ENCODE measurements around the gene BSN.
"Not testable (repeated sequence)": the region's sequence is repeated elsewhere in the genome, so short reads cannot be mapped to it uniquely, and the experiment has no call there.

BSN gene

GRCh38 chr3:49683162-49683561, 128.9 kb downstream of the BSN start:
- H3K9ac ChIP-seq (ENCODE audit: low read depth, low read length), result no peak overlapping the region
- H3K9me3 ChIP-seq (ENCODE audit: control insufficient read depth, insufficient read depth, low read length), result no peaks in the 10 kb centered on the region
- H3K4me1 ChIP-seq (ENCODE audit: insufficient read depth, low read length), result no peaks in the 10 kb centered on the region
- H3K36me3 ChIP-seq (ENCODE audit: insufficient read depth, low read length), result peaks cover 20% of the 10 kb centered on the region

- H3K9ac ChIP-seq (ENCODE audit: low read depth, low read length); H3K4me1 ChIP-seq (ENCODE audit: insufficient read depth, low read length); H3K9me3 ChIP-seq (ENCODE audit: control insufficient read depth, insufficient read depth, low read length): not testable (repeated sequence)
- H3K36me3 ChIP-seq (ENCODE audit: insufficient read depth, low read length), result peaks cover 14% of the 10 kb centered on the region
Observed at GRCh38 chr3:49684453-49684852, 130.2 kb downstream of the BSN start.

GRCh38 chr3:49685103-49685502, 130.8 kb downstream of the BSN start:
- not testable (repeated sequence) for H3K9me3 ChIP-seq (ENCODE audit: control insufficient read depth, insufficient read depth, low read length); H3K36me3 ChIP-seq (ENCODE audit: insufficient read depth, low read length); H3K9ac ChIP-seq (ENCODE audit: low read depth, low read length); H3K4me1 ChIP-seq (ENCODE audit: insufficient read depth, low read length)

GRCh38 chr3:49685846-49686245, 131.6 kb downstream of the BSN start:
- H3K9me3 ChIP-seq (ENCODE audit: control insufficient read depth, insufficient read depth, low read length); H3K4me1 ChIP-seq (ENCODE audit: insufficient read depth, low read length); H3K36me3 ChIP-seq (ENCODE audit: insufficient read depth, low read length): not testable (repeated sequence)
- peak overlapping the region; percentile 11; the same call in 1 of the 2 replicates for H3K9ac ChIP-seq (ENCODE audit: low read depth, low read length)

- H3K36me3 ChIP-seq (ENCODE audit: insufficient read depth, low read length), result not testable (repeated sequence)
Observed at GRCh38 chr3:49686346-49686745, 132.1 kb downstream of the BSN start.

DNA sequence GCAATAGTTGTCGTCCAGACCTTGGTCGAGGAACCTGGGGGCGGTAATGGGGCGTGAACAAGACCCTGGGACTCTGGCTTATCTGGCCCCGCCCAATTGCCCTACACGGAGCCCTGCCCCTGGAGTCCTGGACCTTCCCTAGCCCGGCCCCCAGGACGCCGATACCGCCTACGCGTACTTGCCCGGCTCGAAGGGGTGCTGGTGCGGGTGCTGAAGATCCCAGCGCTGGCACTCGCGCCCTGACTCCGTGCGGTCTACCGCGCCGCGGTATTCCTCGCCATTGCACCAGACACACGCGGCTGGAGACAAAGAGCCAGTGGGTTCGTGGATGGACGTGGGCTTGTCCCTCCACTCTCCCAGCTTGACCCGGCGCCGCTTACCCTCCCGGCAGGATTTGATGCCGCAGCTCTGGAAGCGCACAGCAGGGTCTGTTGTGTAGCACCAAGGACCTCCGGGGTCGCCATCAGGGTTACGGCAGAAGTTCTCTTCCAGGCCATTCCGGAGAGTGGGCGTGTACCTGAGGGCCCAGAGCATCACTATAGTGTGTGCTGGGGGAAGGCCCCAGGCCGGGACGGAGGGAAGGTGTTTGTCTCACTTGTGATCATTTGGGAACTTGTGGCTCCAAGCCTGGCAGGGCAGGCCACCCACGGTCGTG, 132.6 kb downstream of the BSN start:
- H3K4me1 ChIP-seq (ENCODE audit: insufficient read depth, low read length); H3K9me3 ChIP-seq (ENCODE audit: control insufficient read depth, insufficient read depth, low read length); H3K36me3 ChIP-seq (ENCODE audit: insufficient read depth, low read length): not testable (repeated sequence)
- peak overlapping the region; percentile 51 for H3K9ac ChIP-seq (ENCODE audit: low read depth, low read length)

More at GRCh38 chr3:49686346-49686745, 132.1 kb downstream of the BSN start:
- H3K9me3 ChIP-seq (ENCODE audit: control insufficient read depth, insufficient read depth, low read length); H3K4me1 ChIP-seq (ENCODE audit: insufficient read depth, low read length): not testable (repeated sequence)
- peak overlapping the region; percentile 51; the same call in 1 of the 2 replicates for H3K9ac ChIP-seq (ENCODE audit: low read depth, low read length)

GRCh38 chr3:49687424-49687795, 133.1 kb downstream of the BSN start:
- H3K4me1 ChIP-seq (ENCODE audit: insufficient read depth, low read length); H3K9me3 ChIP-seq (ENCODE audit: control insufficient read depth, insufficient read depth, low read length); H3K36me3 ChIP-seq (ENCODE audit: insufficient read depth, low read length): not testable (repeated sequence)
- H3K9ac ChIP-seq (ENCODE audit: low read depth, low read length), result peak overlapping the region; percentile 51; the same call in 1 of the 2 replicates

DNA sequence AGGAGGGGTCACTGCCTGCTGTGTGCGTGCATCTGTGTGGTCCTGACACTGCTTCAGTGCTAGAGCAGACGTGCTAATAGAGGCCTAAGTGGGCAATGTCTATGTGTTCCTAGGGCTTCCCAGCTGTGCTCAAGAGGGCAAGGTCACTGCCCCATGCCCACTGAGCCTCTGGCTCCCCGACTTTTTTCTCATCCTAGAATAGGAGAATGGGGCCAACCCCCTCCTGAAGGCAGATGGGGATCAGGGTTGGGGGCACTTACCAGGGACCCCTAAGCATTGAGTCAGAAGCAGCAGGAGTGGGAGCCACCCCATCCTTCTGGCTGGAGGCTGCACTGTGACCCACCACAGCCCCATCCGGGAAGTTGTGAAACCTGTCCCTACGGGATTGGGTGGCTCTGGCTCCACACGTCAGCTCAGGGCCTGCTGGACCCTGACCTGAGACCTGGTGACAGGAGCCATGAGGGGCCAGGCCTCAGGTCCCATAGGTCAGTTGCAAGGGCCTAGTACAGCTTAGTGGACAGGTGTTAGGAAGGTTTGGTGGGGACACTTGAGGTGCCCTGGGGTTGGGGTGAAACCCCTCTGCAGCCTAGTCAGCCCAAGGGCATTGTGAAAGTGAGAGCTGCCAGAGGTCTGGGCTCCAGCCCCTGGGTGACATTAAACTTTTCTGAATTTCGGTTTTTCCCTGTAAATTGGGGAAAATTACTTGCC, 134.2 kb downstream of the BSN start:
- H3K9me3 ChIP-seq (ENCODE audit: control insufficient read depth, insufficient read depth, low read length); H3K36me3 ChIP-seq (ENCODE audit: insufficient read depth, low read length): not testable (repeated sequence)
- H3K9ac ChIP-seq (ENCODE audit: low read depth, low read length), result peak overlapping the region; percentile 98; the same call in 1 of the 2 replicates

DNA sequence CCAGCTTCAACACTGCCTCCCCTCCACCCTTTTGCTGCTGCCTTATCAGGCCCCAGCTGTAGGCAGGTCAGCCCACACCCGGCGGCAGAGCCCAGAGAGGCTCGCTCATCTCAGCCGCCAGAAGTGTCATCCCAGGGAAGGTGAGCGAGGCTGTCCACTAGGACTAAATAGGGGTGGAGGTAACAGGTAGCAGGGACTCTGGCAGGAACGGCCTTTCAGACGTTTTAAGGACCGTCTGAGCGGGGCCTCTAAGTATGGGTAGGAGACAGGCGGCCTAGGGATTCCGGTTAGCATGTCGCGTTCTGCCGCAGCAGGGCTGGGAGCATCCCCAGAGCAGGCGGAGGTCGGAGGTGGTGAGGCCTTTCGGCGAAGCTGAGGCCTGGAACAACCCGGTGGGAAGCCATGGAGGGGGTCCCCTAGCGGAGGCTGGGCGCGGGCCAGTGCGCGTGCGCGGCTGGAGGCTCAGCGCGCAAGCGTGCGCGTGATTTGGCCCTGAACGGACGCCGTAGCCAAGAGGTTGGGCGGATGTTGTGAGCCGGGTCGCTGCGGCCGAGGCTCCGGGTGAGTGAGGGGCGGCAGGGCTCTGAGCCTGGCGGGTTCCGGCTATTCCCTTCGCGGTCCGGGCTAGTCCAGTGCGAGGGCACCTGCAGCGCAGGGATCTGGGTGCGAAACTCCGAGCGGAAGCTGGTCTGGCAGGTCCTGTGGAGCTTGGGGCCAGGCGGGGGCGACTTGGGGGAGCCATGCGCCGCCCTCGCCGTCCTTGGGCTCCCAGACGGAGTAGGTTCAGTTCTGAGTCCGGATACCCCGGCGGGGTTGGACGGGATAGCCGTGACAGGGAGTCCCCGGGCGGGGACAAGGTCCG, 135.0 kb downstream of the BSN start, which contains the start of the genes MST1 and RNF123:
Gene MST1, minus strand, starts transcription at position 429 of the 862 bp plus-strand sequence. CDS start 783 bp downstream, outside the sequence.
Gene RNF123, plus strand, starts transcription at position 512 of the 862 bp plus-strand sequence. CDS start 1,609 bp downstream, outside the sequence.
- no peaks in the 10 kb centered on the region for H3K9me3 ChIP-seq (ENCODE audit: control insufficient read depth, insufficient read depth, low read length)
- no peaks in the 10 kb centered on the region for H3K36me3 ChIP-seq (ENCODE audit: insufficient read depth, low read length)
- H3K9ac ChIP-seq (ENCODE audit: low read depth, low read length), result peak within 1 kb of the TSS; percentile 98
- H3K4me1 ChIP-seq (ENCODE audit: insufficient read depth, low read length), result no peaks in the 10 kb centered on the region

More for the DNA sequence above, 134.2 kb downstream of the BSN start:
- H3K4me1 ChIP-seq (ENCODE audit: insufficient read depth, low read length), result not testable (repeated sequence)

- peak overlapping the region; percentile 98 for H3K9ac ChIP-seq (ENCODE audit: low read depth, low read length)
- not testable (repeated sequence) for H3K4me1 ChIP-seq (ENCODE audit: insufficient read depth, low read length); H3K9me3 ChIP-seq (ENCODE audit: control insufficient read depth, insufficient read depth, low read length); H3K36me3 ChIP-seq (ENCODE audit: insufficient read depth, low read length)
Observed at GRCh38 chr3:49689908-49690624, 135.8 kb downstream of the BSN start.

DNA sequence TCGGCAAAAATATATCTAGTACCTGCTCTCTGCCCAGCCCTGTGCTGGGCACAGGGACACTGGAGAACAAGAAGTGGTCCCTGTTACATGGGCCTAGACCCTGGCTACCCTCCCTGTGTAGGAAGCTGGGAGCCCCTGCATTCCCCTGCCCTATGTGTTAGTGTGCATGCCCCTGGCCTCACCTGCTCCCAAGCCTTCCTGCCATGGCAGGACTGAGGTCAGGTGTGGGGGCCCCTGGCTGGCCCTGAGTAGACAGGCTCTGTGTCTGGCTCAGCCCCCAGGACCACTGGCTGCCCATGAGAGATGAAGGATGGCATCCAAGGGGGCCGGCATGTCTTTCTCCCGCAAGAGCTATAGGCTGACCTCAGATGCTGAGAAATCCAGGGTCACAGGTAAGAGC, 136.6 kb downstream of the BSN start:
- H3K4me1 ChIP-seq (ENCODE audit: insufficient read depth, low read length); H3K9ac ChIP-seq (ENCODE audit: low read depth, low read length); H3K9me3 ChIP-seq (ENCODE audit: control insufficient read depth, insufficient read depth, low read length); H3K36me3 ChIP-seq (ENCODE audit: insufficient read depth, low read length): not testable (repeated sequence)

DNA sequence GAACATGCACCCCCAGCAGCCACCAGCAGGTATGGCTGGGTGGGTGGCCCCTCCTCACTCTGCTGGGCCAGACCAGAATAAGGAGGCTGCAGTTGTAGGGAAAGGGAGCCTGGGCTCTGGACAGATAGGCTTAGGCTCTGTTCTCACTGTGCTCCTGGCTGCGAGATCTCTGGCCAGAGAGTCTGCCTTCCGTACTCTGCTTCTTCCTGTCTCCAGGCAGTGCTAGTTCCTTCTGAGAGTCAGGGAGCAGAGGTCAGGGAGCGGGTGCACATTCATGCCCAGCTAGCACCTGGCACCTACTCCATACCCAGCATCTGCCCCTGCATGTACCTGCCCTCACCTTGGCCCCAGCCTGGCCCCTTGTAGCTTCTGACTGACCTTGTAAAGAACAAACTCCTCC, 137.2 kb downstream of the BSN start:
- not testable (repeated sequence) for H3K9ac ChIP-seq (ENCODE audit: low read depth, low read length)

GRCh38 chr3:49694409-49695070, 140.3 kb downstream of the BSN start:
- H3K4me1 ChIP-seq (ENCODE audit: insufficient read depth, low read length); H3K36me3 ChIP-seq (ENCODE audit: insufficient read depth, low read length): not testable (repeated sequence)

More for the DNA sequence above, 137.2 kb downstream of the BSN start:
- H3K36me3 ChIP-seq (ENCODE audit: insufficient read depth, low read length); H3K9me3 ChIP-seq (ENCODE audit: control insufficient read depth, insufficient read depth, low read length); H3K4me1 ChIP-seq (ENCODE audit: insufficient read depth, low read length): not testable (repeated sequence)

More at GRCh38 chr3:49694409-49695070, 140.3 kb downstream of the BSN start:
- H3K9me3 ChIP-seq (ENCODE audit: control insufficient read depth, insufficient read depth, low read length); H3K9ac ChIP-seq (ENCODE audit: low read depth, low read length): not testable (repeated sequence)

All from ES-I3 (cell line).